Measurements from ENCODE around the gene KBTBD12. TPM values are rescaled to one million over a fixed set of nuclear protein-coding genes. Genes with fewer than 3 reads are reported as not detected.
"Not testable (repeated sequence)": the region's sequence is repeated elsewhere in the genome, so short reads cannot be mapped to it uniquely, and the experiment has no call there.

KBTBD12 gene
- total RNA-seq, 2 donors from 2014 or later = 1.5 to 4.4 TPM

DNA sequence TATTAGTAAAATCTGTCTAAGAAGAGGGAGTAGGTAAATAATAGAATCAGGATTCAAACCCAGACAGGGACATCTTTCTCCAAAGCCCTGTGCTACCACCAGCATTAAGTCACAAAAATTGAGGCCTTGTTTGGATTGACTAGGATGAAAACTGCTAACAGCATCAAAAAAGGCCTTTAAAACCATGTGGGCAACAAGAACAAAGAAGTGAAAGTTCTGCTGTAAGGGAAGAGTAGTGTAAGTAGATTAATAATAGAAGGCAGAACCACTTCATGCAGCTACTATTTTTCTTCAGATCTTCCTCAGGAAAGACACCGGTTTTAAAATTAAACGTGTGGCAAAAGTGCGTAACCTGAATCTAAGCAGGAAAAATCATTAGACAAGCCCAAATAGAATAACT is 15.3 kb upstream of the KBTBD12 start:
- Histone ChIP-seq H3K4me3 (no peak overlapping the region), H3K27me3 (no peaks in the 10 kb centered on the region), H3K27ac (no peak overlapping the region), H3K4me1 (no peaks in the 10 kb centered on the region), H3K9me3 (no peaks in the 10 kb centered on the region), H3K36me3 (no peaks in the 10 kb centered on the region)
- TF ChIP-seq, protein P1, sequence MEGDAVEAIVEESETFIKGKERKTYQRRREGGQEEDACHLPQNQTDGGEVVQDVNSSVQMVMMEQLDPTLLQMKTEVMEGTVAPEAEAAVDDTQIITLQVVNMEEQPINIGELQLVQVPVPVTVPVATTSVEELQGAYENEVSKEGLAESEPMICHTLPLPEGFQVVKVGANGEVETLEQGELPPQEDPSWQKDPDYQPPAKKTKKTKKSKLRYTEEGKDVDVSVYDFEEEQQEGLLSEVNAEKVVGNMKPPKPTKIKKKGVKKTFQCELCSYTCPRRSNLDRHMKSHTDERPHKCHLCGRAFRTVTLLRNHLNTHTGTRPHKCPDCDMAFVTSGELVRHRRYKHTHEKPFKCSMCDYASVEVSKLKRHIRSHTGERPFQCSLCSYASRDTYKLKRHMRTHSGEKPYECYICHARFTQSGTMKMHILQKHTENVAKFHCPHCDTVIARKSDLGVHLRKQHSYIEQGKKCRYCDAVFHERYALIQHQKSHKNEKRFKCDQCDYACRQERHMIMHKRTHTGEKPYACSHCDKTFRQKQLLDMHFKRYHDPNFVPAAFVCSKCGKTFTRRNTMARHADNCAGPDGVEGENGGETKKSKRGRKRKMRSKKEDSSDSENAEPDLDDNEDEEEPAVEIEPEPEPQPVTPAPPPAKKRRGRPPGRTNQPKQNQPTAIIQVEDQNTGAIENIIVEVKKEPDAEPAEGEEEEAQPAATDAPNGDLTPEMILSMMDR (IDR thresholded peaks at IDR 0.05) = no peak
- DNase-seq (ENCODE audit: low spot score) = no peak

DNA sequence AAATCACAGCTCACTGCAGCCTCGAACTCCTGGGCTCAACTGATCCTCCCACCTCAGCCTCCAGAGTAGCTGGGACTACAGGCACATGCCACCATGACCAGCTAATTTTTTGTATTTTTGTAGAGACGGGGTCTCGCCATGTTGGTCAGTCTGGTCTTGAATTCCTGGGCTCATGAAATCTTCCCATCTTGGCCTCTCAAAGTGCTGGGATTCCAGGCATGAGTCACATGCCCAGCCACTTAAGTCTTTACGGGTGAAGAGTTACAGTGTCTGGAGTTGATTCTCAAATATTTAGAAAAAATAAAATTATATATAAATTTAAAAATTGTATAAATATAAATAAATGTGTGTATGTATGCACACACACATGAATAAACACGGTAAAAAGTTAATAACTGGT is 14.5 kb upstream of the KBTBD12 start:
- H3K4me1 ChIP-seq = no peaks in the 10 kb centered on the region
- H3K27ac ChIP-seq = no peak overlapping the region
- no peaks in the 10 kb centered on the region for H3K9me3 ChIP-seq
- TF ChIP-seq, protein P1 (IDR thresholded peaks at IDR 0.05) = no peak
- H3K36me3 ChIP-seq = no peaks in the 10 kb centered on the region
- no peak overlapping the region for H3K4me3 ChIP-seq
- DNase-seq (ENCODE audit: low spot score) = no peak
- no peaks in the 10 kb centered on the region for H3K27me3 ChIP-seq

DNA sequence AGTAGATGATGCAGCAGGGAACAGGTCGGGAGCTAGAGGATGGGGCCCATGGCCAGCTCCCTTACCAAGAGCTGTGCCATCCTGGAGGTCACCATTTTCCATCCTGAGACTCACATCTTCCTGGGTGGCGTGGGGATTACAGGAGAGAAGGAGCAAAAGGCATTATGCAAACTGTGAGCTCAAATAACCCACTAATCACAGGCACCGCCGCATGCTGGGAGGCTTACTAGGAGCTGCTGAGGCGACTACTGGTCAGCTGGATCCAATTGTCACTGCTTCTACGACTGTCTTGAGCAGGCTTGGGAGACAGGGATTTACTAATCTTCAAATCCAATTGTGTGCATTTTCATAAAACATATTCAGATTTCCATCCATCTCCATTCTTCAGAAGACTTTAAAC is 12.5 kb upstream of the KBTBD12 start:
- Histone ChIP-seq H3K27me3 (no peaks in the 10 kb centered on the region), H3K27ac (no peak overlapping the region), H3K4me1 (no peaks in the 10 kb centered on the region), H3K36me3 (no peaks in the 10 kb centered on the region), H3K4me3 (no peak overlapping the region), H3K9me3 (no peaks in the 10 kb centered on the region)
- TF ChIP-seq, protein P1 (IDR thresholded peaks at IDR 0.05) = no peak
- DNase-seq (ENCODE audit: low spot score) = no peak

DNA sequence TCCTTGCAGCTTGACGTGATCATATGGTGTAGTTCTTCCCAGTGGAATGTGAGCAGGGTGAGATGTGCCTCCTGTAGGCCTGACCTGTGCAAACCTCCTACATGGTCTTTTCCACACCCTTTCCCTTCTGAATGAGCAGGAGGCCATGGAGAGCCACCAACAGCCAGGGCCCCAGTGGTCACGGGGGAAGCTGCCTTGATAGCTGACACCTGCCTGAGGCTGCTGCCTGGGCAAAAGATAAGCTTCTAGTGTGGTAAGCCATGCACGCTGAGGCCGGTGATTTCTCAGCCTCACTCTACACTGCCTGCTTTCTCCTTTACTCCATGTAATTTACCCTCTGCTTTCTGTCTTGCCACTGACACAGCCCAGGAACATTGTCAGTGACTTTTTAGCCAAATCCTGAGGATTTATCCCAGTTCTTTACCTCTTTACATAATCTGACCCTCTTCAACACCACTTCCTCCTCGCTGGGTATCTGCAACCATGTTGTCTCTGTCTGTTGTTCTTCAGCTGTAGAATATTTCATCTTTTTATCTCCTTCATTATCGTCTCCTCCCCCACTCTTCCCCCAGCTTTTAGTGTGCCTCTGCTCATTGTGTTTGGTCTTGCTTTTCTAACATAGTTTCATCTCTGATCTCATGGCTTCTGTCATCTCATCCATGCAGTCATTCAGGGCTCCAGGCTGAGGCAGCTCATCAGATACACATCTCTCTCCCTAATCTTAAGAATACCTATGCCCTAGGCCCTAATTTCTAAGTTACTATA is 11.2 kb upstream of the KBTBD12 start:
- DNase-seq (ENCODE audit: low spot score) = no peak
- no peaks in the 10 kb centered on the region for H3K27me3 ChIP-seq

DNA sequence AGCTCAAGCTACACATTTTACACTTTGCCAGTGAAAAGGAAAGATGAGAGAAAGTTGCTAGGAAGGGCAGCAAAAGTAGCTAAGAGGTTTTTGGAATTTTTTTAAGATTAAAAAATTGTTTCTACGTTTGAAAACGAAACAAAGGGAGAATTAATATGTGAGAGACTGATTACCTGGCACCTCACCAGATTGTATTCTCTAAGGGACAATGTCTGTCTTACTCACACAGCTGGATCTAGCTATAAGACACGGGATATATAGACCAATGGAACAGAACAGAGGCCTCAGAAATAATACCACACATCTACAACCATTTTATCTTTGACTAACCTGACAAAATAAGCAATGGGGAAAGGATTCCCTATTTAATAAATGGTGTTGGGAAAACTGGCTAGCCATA is 9.5 kb upstream of the KBTBD12 start:
- H3K27me3 ChIP-seq = no peaks in the 10 kb centered on the region
- no peaks in the 10 kb centered on the region for H3K4me1 ChIP-seq

More for the DNA sequence above, 11.2 kb upstream of the KBTBD12 start:
- Histone ChIP-seq H3K36me3 (no peaks in the 10 kb centered on the region), H3K4me1 (no peaks in the 10 kb centered on the region), H3K4me3 (no peak overlapping the region), H3K27ac (no peak overlapping the region), H3K9me3 (no peaks in the 10 kb centered on the region)
- TF ChIP-seq, protein P1 (IDR thresholded peaks at IDR 0.05) = no peak

DNA sequence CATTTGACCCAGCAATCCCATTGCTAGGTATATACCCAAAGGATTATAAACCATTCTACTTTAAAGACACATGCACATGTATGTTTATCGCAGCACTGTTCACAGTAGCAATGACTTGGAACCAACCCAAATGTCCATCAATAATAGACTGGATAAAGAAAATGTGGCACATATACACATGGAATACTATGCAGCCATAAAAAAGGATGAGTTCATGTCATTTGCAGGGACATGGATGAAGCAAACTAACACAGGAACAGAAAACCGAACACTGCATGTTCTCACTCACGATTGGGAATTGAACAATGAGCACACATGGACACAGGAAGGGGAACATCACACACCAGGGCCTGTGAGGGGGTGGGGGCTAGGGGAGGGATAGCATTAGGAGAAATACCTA is 8.4 kb upstream of the KBTBD12 start:
- not testable (repeated sequence) for DNase-seq (ENCODE audit: low spot score); H3K36me3 ChIP-seq; H3K9me3 ChIP-seq; H3K27me3 ChIP-seq; H3K4me3 ChIP-seq; H3K27ac ChIP-seq; H3K4me1 ChIP-seq

More for the DNA sequence above, 9.5 kb upstream of the KBTBD12 start:
- DNase-seq (ENCODE audit: low spot score) = no peak
- Histone ChIP-seq H3K4me3 (no peak overlapping the region), H3K36me3 (no peaks in the 10 kb centered on the region), H3K27ac (no peak overlapping the region), H3K9me3 (no peaks in the 10 kb centered on the region)
- TF ChIP-seq, protein P1 (IDR thresholded peaks at IDR 0.05) = no peak

Measured in right atrium auricular region (tissue), 2 donors.